HG03103 (cell line): Measurements from ENCODE around the gene SLC6A6.

ENCODE experiments used
- ATAC-seq: cut with Tn5 transposase; IDR thresholded peaks from one replicate; pipeline ENCODE4 v1.9.1; 2021; ENCODE audit warnings: low read depth; ENCODE audit not compliant: unreplicated experiment

Gene SLC6A6

GRCh38 chr3:14402304-14402811, at the start of gene SLC6A6:
SLC6A6 (plus strand) TSS chr3:14402606; CDS start chr3:14443635, 41,029 bp downstream.
- ATAC-seq, result peak; percentile 65

DNA sequence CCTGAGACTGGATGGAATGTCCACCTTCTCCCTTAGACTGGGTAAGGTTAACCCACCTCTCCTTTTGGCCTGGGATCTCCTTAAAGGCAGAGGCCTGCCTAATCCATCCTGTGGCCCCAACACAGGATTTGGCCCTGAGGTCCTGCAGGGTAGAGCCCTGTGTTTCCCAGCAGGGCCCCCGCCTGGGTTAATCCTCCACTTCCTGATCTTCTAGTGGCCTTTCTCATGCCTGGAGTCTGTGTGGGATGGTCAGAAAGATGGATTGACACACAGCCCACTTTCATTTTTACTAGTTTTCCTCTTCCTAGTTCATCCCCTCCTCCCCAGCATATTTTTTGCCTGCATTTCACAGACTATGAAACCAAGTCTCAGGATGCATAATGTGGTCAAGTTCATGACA, 48.9 kb upstream of the SLC6A6 start:
- ATAC-seq, result no peak

- no peak for ATAC-seq
These were observed 44.9 kb upstream of the SLC6A6 start for GRCh38 chr3:14357463-14357862.

DNA sequence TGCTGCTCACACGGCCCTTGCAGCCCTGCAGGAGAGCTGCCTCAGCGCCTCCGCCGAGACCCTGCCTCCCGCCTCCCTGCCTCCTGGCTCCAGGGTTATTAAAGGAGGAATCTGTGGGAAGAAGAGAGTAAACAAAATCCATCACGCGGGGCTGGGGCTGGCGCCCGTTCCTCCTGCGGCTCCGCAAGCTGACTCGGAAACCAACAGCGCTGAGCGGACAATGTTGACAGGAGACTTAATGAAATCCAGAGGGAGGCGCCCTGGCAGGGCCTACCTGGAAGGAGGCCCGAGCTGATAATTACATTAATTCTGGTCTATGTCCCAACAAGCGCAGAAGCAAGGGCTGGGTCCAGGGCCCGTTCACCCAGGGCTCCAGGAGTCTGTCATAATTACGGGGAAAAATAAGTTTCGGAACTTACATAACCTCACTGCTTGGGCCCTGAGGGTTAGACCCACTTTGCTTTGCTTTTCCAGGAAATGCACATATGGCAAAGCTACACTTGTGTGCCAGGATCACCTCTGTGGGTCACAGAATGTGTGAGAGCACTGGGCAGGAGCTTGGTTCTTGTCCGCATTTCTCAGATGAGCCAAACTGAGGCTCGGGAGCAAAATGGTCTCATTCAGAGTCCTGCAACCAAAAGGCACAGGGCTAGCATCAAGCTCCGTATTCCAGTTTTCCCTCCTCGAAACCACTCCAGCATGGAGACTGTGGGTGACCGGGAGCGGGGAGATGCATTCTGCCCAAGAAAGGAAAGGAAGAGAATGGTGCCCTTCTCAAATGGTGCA, 43.8 kb upstream of the SLC6A6 start:
- no peak for ATAC-seq

GRCh38 chr3:14359348-14359747, 43.1 kb upstream of the SLC6A6 start:
- no peak for ATAC-seq

- no peak for ATAC-seq
These were observed 42.1 kb upstream of the SLC6A6 start for GRCh38 chr3:14360123-14360881.

DNA sequence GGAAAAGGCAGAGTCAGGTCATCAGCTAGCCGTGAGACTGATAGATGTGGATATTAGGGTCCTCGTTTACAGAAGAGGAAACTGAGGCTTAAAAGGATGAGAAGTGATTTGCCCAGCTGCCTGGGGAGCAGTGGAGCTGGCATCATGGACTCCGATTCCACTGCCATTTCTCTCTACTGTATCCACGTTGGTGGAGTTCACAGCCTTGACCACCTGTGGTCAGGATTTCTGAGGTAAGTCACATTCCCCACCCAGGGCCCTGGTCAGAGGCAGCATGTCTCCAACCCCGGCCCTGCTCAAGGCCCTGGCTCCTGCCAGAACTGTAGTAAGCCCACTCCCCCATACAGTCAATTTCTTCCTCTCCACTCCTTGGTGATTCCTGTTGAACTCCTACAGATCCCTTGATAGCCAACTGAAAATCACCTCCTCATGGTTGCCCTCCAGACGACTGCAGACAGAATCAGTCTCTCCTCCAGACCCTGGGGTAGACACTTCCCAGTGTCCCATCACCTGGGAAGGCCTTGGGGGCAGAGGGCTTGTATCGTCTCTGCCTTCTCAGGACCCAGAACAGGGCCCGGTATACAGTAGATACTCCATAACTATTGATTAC, 41.2 kb upstream of the SLC6A6 start:
- no peak for ATAC-seq

GRCh38 chr3:14362890-14363289, 39.5 kb upstream of the SLC6A6 start:
- ATAC-seq, result no peak

GRCh38 chr3:14363379-14363778, 39.0 kb upstream of the SLC6A6 start:
- ATAC-seq, result no peak

GRCh38 chr3:14363991-14364390, 38.4 kb upstream of the SLC6A6 start:
- ATAC-seq, result no peak

- no peak for ATAC-seq
These were observed 37.7 kb upstream of the SLC6A6 start for GRCh38 chr3:14364580-14365292.

GRCh38 chr3:14366248-14366647, 36.2 kb upstream of the SLC6A6 start:
- ATAC-seq, result no peak

DNA sequence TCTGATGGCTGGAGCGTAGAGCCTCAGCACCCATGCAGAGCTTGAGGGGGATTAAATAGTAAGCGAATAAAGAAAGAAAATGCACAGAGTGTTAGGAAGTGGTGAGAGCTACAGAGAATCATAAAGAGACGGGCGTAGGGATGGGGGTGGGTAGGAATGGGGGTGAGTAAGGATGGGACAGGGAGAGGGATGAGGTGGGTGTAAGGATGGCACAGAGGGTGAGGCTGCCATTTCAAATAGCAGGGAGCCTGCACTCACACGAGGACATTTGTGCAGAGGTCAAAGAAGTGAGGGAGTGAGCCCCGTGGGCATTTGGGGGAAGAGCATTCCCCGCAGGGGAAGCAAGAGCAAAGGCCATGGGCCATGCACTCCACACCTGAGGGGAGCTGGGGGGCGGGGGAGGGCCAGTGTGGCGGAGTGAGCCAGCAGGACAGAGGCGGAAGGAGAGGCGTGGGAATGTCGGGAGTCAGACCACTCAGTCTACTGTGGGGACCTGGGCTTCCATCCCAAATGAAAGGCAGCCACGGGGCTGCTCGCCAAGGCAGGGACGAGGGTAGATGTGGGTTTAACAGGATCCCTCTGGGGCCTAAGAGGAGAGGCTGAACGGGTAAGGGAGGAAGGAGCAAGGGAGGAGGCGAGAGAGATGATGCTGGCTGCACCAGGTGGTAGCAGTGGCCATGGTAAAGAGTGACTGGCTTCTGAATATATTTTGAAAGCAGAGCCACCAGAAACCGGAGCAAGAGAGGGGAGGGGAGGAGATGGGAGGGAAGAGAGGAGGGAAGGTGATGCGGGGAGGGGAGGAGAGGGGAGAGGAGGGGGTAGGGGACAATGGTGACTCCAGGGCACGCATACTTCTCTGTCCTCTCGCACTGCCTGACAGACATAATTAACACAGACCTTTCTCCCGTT, 35.2 kb upstream of the SLC6A6 start:
- no peak for ATAC-seq

GRCh38 chr3:14368146-14368545, 34.3 kb upstream of the SLC6A6 start:
- no peak for ATAC-seq

DNA sequence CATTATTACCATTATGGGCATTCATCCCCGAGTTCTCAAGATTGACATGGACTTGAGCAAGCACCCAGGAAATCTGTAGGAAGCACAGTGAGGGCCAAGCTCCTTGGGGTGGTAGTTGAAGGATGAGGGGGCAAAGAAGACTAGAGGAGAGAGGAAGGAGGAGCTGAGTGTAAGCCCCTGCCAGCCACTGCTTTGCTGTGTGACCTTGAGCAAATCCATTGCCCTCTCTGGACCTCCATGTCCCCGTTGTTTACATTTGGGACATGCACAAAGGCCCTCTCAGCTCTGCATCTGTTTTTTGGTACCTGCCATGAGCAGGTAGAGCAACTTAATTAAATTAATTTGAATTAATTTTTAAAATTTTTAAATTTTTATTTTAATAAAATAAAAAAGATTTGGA, 33.5 kb upstream of the SLC6A6 start:
- no peak for ATAC-seq

GRCh38 chr3:14369675-14370669, 32.4 kb upstream of the SLC6A6 start:
- ATAC-seq, result no peak

DNA sequence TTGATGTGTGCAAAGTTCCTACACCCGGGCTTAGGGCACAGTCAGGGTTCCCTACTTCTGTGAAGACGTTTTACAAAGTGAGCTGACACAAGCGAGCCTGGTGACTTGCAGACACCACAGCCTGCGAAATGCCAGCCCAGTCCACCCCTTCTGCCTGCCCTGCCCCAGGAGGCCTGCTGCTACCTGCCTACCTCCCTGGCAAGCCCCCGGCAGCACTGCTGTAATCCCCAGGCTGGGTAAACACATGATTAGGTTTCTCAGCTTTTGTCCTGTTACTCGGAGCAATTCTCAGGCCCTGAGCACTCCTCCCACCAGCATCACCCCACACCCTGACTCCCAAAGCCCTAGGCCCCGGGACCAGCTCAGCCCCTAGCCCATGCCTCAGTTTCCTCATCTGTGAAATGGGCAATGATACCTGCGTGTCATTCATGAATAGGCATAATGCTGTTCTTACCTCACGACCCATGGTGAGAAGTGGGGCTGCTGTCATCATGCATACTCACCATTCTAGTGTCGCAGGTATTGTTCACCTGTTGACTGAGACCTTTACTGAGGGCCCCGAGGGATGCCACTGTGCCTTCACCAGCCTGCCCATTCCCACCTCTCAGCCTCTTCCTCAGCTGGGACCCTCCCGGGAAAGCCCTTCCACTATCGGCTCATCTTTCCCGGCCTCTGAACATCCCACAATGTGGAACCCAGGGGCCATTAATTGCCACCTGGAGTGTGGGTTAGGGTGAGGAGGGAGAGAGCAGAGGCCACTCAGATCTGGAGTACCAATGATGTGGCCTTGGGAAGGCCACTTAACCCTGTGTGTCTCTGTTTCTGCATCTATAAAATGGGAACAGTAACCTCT, 31.5 kb upstream of the SLC6A6 start:
- ATAC-seq, result no peak
